Panc1 (cell line): ENCODE data around the gene DYRK3. TPM values are rescaled to one million over a fixed set of nuclear protein-coding genes. Genes with fewer than 3 reads are reported as not detected.

Experiments used
- ATAC-seq: fragments of 200-7000 bp; cut with Tn5 transposase; 2 replicates; pipeline ENCODE4 v1.9.1; 2020; ENCODE audit warnings: mild to moderate bottlenecking, moderate library complexity
- BruUV-seq: library from RNA; stranded (reverse); fragments of 400-500 nt; replicated peaks from 2 replicates; lab custom pipeline; 2021; lab: Mats Ljungman, UMichigan
- CTCF ChIA-PET: fragments of 300-600 bp; sonication (Branson Sonifier 250); formaldehyde crosslinking; loops from one replicate; lab custom pipeline; 2022; ENCODE audit warnings: antibody characterized with exemption; lab: Charles Lee
- POLR2A ChIA-PET: fragments of 300-600 bp; sonication (Branson Sonifier 250); formaldehyde crosslinking; loops from one replicate; lab custom pipeline; 2022; ENCODE audit warnings: antibody characterized with exemption; lab: Charles Lee
- DNase-seq: peaks from one replicate; pipeline ENCODE4 v3.0.0-alpha.2; 2010; ENCODE audit warnings: low read depth, low spot score
- H3K27ac ChIP-seq: 2 replicates; pipeline ENCODE4 v1.5.1; 2011; ENCODE audit warnings: mild to moderate bottlenecking, low read length, inconsistent platforms
- H3K27me3 ChIP-seq: fragments of 200-500 bp; sonication (Bioruptor generic); 2 replicates; pipeline ENCODE4 v1.6.0; 2014; ENCODE audit warnings: low read length, inconsistent platforms; ENCODE audit not compliant: control insufficient read depth, insufficient read depth
- H3K36me3 ChIP-seq: fragments of 200-500 bp; sonication (Bioruptor generic); 2 replicates; pipeline ENCODE4 v1.5.1; 2014; ENCODE audit warnings: inconsistent platforms, mild to moderate bottlenecking, low read length, moderate library complexity; ENCODE audit not compliant: control insufficient read depth, insufficient read depth
- H3K4me1 ChIP-seq: 2 replicates; pipeline ENCODE4 v1.5.1; 2011; ENCODE audit warnings: inconsistent platforms, mild to moderate bottlenecking, low read length, moderate library complexity; ENCODE audit not compliant: control insufficient read depth, insufficient read depth
- H3K4me3 ChIP-seq, 2 experiments: 2 replicates each; pipeline ENCODE4 v1.5.1; 2011 to 2012; ENCODE audit warnings: low read depth in 2 of 2, low read length in 2 of 2, mild to moderate bottlenecking in 2 of 2, inconsistent platforms in 1 of 2, moderate library complexity in 1 of 2
- H3K9me3 ChIP-seq: fragments of 200-500 bp; sonication (Bioruptor generic); 2 replicates; pipeline ENCODE4 v1.5.1; 2014; ENCODE audit warnings: low read depth, mild to moderate bottlenecking, inconsistent platforms, low read length, moderate library complexity; ENCODE audit not compliant: control insufficient read depth, insufficient read depth
- CTCF ChIP-seq: fragments of 450-650 bp; IDR thresholded peaks from 2 replicates; pipeline ENCODE4 v1.5.1; 2017; ENCODE audit warnings: mild to moderate bottlenecking
- POLR2AphosphoS5 ChIP-seq: IDR thresholded peaks from 2 replicates; pipeline ENCODE4 v1.6.1; 2012; ENCODE audit warnings: mild to moderate bottlenecking, low read depth, low read length, moderate library complexity
- REST ChIP-seq, 2 experiments: IDR thresholded peaks; 2 replicates each; pipeline ENCODE4 v1.6.1; 2011 to 2012; ENCODE audit warnings: low read depth in 2 of 2, control low read depth in 1 of 2, low read length in 1 of 2, mild to moderate bottlenecking in 1 of 2, moderate library complexity in 1 of 2; ENCODE audit not compliant: insufficient read depth in 1 of 2
- SIN3A ChIP-seq: IDR thresholded peaks from 2 replicates; pipeline ENCODE4 v1.6.1; 2012; ENCODE audit warnings: low read depth, mild to moderate bottlenecking, low read length, moderate library complexity, borderline replicate concordance; ENCODE audit not compliant: insufficient read depth
- TCF7L2 ChIP-seq: IDR thresholded peaks from 2 replicates; pipeline ENCODE4 v1.6.1; 2011; ENCODE audit warnings: mild to moderate bottlenecking, low read depth, low read length, inconsistent platforms
- in situ Hi-C: cut with HindIII; loops from 2 replicates; pipeline ENCODE4 v1.10.0; 2016; ENCODE audit warnings: low sequenced_read_pairs, low pct_unique_long_range_greater_than_20kb
- intact Hi-C: fragments of 100-400 bp; cut with micrococcal nuclease; formaldehyde crosslinking; loops from one replicate; pipeline ENCODE4 v1.10.0; 2022; ENCODE audit not compliant: unreplicated experiment
- total RNA-seq: library from RNA; stranded (reverse); gene quantifications from one replicate; pipeline ENCODE4 v1.2.1, GENCODE V29; 2021; ENCODE audit not compliant: unreplicated experiment

The DYRK3 gene
- total RNA-seq, 1 experiment from 2014 or later = 12.0 TPM

DNA sequence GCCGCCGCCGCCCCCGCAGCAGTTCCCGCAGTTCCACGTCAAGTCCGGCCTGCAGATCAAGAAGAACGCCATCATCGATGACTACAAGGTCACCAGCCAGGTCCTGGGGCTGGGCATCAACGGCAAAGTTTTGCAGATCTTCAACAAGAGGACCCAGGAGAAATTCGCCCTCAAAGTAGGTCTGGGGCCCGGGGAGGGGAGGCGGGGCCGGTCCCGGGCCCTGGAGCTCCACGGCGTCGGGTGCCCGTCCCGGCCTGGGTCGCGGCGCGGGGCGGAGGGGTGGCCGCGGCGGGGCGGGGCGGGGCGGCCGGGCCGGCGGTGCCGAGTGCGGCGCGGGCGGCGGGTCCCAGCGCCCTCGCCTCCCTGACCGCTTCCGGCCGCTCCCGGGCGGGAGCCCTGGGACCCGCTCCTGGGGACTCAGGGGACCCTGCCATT, 50.0 kb downstream of the DYRK3 start:
- intact Hi-C loops = no loop called here
- Histone ChIP-seq H3K9me3 (no peaks in the 10 kb centered on the region), H3K27me3 (peaks cover 13% of the 10 kb centered on the region), H3K4me1 (peaks cover 31% of the 10 kb centered on the region), H3K27ac (peak overlapping the region; percentile 86), H3K4me3 (peak overlapping the region; percentile 84 to 87), H3K36me3 (no peaks in the 10 kb centered on the region; the same call in 1 of the 2 replicates)
- ChIA-PET CTCF (no interaction called here), POLR2A (no interaction called here)
- ATAC-seq (peak; percentile 76), DNase-seq (no peak)
- in situ Hi-C loops = no loop called here
- TF ChIP-seq TCF7L2 (no peak), CTCF (no peak), SIN3A (0 out of 2 replicates have a peak, but pooled peaks have one; percentile 51), REST (IDR thresholded peaks at IDR 0.05; ENCODE audit: insufficient read depth in 1 of 2, low read depth in 2 of 2, low read length in 1 of 2) (no peak)
- no TSS peak for BruUV-seq

DNA sequence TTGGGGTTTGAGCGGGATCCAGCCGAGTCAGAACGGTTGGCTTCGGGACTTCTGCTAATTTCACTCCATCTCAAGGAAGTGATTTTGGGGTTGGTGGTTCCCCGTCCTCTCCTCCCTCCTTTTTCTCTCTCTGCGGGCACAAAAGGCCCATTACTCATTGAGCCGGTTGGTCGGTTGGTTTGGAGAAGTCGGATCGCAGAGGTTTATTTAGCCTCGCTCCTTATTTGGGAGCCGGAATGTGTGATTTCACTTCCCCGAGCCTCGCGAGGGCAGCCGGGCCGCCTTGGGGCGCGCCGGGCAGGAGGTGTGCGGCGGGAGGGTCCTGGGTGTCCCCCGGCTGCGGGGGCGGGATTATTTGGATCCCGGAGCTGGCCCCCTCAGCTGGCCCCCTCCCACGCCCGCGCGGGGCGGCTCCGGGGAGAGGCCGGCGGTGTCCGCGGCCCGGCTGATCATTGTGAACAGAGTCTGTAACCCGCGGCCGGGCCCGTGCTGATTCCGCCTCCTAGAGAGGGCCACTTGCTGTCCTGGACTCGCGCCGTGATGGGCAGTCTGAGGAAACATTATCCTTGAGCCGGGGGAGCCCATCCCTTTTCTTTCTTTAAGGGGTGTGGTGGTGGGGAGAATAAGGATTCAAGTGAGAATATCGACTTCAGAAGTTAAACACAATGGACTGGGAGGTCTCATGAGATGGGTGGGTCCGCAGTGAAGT, 50.6 kb downstream of the DYRK3 start:
- peak overlapping the region; percentile 86 for H3K27ac ChIP-seq
- H3K27me3 ChIP-seq = peaks cover 13% of the 10 kb centered on the region
- intact Hi-C loops = no loop called here
- no TSS peak for BruUV-seq
- CTCF ChIA-PET = no interaction called here
- no peak for TF ChIP-seq SIN3A
- no peak for TF ChIP-seq TCF7L2
- TF ChIP-seq POLR2AphosphoS5 = no peak
- no peak for TF ChIP-seq REST (IDR thresholded peaks at IDR 0.05; ENCODE audit: insufficient read depth in 1 of 2, low read depth in 2 of 2, low read length in 1 of 2)
- TF ChIP-seq CTCF = no peak
- DNase-seq = no peak
- POLR2A ChIA-PET = no interaction called here
- H3K4me1 ChIP-seq = peaks cover 31% of the 10 kb centered on the region
- H3K9me3 ChIP-seq = no peaks in the 10 kb centered on the region
- ATAC-seq = peak; percentile 71
- in situ Hi-C loops = no loop called here
- H3K4me3 ChIP-seq = peak overlapping the region; percentile 84 to 87
- no peaks in the 10 kb centered on the region; the same call in 1 of the 2 replicates for H3K36me3 ChIP-seq
